ENCODE data around the gene NPHP3.

DNA sequence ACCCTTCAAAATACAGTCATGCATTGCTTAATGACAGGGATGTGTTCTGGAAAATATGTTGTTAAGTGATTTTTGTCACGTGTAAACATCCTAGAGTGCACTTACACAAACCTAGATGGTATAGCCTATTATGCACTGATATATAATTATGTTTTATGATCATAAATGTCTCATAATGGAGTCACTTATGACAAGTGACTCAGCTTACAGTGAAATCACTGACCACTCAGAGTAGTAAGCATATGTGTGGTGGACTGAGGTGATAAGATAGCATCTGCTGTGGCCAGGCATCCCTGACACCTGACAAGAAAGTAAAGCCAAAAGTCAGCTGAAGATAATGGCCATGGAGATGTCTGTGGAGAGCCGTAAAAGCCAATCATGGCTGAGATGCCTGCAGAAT is 68.0 kb downstream of the NPHP3 start:
- TF ChIP-seq, protein P1, sequence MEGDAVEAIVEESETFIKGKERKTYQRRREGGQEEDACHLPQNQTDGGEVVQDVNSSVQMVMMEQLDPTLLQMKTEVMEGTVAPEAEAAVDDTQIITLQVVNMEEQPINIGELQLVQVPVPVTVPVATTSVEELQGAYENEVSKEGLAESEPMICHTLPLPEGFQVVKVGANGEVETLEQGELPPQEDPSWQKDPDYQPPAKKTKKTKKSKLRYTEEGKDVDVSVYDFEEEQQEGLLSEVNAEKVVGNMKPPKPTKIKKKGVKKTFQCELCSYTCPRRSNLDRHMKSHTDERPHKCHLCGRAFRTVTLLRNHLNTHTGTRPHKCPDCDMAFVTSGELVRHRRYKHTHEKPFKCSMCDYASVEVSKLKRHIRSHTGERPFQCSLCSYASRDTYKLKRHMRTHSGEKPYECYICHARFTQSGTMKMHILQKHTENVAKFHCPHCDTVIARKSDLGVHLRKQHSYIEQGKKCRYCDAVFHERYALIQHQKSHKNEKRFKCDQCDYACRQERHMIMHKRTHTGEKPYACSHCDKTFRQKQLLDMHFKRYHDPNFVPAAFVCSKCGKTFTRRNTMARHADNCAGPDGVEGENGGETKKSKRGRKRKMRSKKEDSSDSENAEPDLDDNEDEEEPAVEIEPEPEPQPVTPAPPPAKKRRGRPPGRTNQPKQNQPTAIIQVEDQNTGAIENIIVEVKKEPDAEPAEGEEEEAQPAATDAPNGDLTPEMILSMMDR (IDR thresholded peaks at IDR 0.05; ENCODE audit: poor library complexity, severe bottlenecking), result no peak
- TF ChIP-seq REST (IDR thresholded peaks at IDR 0.05; ENCODE audit: borderline replicate concordance) (no peak), EZH2 (IDR thresholded peaks at IDR 0.05; ENCODE audit: borderline replicate concordance, insufficient read depth, low read length, poor library complexity, severe bottlenecking) (no peak), POLR2AphosphoS5 (IDR thresholded peaks at IDR 0.05) (no peak), TAF1 (IDR thresholded peaks at IDR 0.05; ENCODE audit: low read depth) (no peak), RAD21 (conservative IDR thresholded peaks at IDR 0.05) (no peak), SMC3 (conservative IDR thresholded peaks at IDR 0.05; ENCODE audit: poor library complexity) (no peak), MXI1 (conservative IDR thresholded peaks at IDR 0.05; ENCODE audit: poor library complexity, severe bottlenecking) (no peak), EP300 (conservative IDR thresholded peaks at IDR 0.05; ENCODE audit: poor library complexity, severe bottlenecking) (no peak)
